HG02623 (cell line): ENCODE results near the gene S100A12.
"Not testable (repeated sequence)": the region's sequence is repeated elsewhere in the genome, so short reads cannot be mapped to it uniquely, and the experiment has no call there.

ENCODE experiments used
- ATAC-seq: cut with Tn5 transposase; IDR thresholded peaks from one replicate; pipeline ENCODE4 v1.9.1; 2021; ENCODE audit warnings: moderate library complexity; ENCODE audit not compliant: unreplicated experiment

The S100A12 gene

DNA sequence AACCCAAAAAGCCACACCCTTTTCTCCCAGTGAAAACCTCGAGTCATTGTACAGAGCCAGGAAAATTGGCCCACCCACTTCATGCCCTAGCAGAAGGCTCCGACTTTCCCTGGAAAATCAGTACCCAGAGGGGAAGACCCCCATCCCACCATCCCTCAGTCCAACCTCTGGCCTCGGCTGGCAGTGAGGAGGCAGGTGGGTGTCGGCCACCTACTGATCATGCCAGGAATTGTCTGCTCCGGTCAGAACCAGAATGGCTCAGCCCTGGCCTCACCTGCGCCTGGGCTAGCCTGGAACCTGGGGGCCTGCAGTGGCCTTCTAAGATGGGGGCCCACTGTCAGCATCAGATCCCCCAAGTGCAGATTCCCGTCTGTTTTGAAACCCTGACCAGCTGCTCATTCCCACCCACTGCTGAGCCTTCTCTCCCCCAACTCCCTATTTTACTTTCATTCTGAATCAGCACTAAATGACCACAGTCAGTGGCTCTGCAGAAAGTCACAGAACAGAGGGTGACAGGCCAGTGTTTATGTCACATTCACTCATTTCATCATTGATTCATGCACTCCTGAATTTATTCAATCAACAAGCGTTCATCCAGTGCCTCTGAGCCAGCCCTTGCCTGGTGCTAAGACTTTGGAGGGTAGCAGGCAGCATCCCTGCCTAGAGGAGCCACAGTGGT lies 20.8 kb downstream of the S100A12 start:
- ATAC-seq = no peak

DNA sequence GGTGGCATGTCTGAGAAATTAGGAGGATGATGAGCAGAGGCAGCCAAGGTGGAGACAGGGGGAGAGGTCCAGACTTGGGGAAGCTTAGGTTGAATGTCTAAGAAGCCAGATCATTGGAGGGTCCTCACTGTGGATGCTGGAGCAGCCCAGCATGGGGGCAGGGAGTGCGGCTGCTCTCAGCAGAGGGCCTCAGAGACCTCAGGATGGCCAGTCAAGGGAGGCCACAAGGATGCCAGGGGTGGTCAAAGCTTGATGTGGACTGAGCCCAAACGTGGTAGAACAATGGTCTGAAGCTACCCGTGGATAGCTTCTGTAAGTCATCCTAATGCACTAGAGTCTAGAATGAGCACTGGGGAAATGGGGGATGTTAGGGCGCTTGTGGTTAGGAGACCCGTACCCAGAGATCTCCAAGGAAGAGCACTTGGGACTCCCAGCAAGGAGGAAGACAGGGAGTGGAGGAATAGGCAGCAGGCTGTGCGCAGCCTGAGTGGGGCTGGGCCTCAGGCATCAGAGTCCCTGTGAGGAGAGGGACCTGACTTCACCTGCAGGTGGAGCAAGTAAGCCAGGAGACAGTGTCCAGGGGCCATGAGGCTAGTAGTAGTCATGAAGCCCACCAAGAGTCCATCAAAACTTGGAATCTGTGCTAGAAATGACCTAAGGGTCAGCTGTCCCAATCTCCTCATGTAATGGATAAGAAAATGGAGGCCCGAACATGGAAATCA lies 22.0 kb downstream of the S100A12 start:
- no peak for ATAC-seq

DNA sequence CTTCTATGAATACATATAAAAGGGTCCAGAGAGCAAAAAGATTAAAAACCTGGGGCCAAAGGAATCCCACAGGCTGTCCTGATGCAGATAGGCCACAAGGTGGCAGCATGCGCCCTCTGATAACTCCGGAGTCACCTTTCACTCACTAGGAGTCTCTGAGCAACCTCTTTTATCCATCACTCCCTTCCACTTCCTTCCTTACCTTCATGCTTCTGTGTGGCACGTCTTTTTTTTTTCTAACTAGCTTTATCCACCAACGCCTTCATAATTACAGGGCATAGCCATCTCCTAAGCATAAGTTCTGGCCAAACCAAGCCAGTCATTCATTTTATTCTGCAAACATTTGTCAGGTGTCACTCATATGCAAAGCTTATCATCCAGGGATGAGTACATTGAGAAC lies 22.9 kb downstream of the S100A12 start:
- no peak for ATAC-seq

DNA sequence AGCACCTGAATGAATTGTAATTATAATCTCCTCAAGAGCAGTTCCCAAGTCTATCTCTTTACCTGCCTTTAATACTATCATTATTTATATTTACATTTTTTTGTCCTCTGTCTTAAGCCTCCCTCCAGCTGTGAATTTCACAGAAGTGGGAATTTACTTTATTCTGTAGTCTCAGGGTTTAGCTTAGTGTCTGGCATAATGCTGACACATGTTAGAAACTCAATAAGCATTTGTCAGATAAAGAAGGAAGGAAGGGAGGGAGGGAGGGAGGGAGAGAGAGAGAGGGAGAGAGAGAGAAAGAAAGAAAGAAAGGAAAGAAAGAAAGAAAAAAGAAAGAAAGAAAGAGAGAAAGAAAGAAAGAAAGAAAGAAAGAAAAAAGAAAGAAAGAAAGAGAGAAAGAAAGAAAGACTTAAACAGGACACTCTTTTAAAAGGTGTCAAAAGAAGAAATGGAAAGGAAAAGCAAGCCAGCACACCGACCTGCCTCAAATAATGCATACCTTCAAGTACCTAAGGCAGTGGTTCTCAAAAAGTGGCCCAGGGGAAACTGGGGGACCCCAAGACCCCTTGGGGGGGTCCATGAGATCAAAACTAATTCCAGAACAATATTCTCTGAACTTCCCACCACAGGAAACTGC lies 25.0 kb downstream of the S100A12 start:
- ATAC-seq = no peak

DNA sequence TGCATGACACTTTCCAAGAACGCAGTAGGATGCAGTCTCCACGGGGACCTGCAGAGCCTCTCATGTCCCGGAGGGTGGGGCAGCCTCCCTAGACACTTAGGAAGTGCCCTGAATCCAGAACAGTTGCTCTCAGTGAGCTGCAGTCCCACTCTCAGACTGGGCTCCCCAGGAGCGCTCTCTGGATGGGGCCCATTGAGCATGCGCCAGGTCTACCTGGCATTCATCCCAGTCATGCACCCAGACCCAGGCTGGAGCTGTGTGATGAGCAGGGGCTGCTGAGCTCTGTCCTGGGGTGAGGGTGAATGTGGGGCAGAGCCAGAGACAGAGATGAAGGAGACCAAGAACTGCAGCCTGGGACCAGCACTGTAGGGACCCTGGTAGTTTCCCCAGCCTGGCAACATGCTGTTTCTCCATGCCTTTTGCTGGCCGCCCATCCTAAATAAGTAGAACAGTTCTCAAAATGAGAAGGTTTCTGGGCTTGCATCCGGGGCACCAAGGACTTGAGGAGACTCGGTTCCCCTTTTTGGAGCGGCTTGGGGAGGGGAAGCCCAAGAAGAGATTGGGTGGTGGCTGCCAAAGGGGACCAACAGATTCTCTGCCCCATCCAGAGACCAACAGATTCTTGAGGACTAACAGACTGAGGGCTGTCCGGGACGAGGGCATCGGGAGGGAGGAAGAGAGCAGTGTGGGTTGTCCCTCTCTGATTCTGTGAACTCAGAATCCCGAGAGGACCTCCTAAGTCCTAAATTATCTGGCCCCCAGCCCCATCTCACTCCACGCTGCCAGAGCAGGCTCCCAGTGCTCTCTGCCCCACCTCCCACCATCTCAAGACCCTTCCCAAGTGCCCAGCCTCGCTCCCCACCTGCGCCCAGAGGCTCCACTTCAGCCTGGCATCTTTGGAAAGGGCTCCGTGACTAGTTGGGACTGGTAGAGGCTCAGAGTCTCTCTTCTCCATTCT lies 25.8 kb downstream of the S100A12 start:
- no peak for ATAC-seq

DNA sequence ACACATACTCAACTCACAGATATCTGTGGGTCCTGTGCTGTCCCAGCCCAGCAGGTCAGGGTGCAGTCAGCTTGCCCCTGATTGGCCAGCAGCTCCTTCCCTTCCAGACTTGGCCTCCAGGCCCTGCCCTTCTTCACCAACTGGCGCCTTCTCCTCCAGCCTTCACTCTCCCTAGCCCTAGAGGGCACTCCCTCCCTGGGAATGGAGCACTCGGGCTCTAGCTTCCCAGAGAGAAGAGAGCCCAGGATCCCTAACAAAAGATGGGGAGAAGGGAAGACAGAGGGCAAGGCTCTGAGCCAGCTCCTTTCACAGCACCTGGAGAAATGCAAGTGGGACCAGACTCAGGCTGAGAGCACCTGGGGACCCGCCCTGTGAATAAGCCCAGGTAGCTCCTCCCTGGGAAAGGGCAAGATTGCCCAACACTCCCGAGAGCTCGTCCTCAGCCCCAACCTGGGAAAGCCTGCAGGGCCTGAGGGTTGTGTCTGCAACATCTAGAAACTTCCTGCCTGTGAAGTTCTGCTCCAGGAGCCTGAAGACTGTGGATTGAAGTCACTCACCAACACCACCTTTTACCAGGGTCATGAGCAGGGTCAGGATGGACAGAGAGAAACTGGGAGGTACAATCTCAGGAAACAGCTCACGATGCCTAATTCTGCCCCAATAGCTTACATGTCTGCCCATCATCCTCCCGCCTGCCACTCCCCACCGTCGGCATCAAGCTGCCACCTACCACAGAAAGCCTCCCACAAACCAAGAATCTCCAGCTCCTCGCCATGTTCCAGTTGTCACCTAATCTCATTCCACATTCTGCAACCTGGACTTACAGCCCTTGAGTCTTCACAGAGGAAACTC lies 26.7 kb downstream of the S100A12 start, which contains the start of gene PGLYRP4:
Gene PGLYRP4, minus strand, starts transcription at position 331 of the 852 bp plus-strand sequence. CDS start 909 bp downstream, outside the sequence.
- ATAC-seq = no peak

DNA sequence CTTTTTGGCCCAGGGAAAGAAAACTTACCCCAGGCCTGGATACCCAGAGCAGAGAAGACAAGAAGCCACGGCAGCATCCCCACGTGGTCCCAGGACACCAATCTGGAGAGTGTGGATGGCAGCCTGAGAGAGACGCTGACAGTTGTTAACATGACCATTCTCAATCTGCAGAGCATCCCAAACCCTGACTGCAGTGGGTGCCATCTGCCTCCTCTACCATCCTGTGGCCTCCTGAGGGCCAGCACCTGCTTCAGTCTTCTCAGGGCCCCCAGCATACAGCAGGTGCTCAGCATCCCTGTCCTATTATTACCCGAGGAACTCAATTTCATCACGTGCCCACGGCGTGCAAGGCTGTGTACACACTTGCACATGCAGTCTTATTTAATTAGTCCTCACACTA lies 27.6 kb downstream of the S100A12 start:
- ATAC-seq = no peak

DNA sequence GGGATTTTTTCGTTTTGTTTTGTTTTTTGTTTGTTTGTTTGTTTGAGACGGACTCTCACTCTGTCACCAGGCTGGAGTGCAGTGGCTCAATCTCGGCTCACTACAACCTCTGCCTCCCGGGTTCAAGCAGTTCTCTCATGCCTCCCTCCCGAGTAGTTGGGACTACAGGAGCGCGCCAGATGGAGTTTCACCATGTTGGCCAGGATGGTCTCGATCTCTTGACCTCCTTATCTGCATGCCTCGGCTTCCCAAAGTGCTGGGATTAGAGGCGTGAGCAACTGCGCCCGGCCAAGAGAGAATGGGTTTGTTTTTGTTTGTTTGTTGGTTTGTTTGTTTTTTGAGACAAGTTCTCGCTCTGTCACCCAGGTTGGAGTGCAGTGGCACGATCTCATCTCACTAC lies 28.4 kb downstream of the S100A12 start:
- not testable (repeated sequence) for ATAC-seq

DNA sequence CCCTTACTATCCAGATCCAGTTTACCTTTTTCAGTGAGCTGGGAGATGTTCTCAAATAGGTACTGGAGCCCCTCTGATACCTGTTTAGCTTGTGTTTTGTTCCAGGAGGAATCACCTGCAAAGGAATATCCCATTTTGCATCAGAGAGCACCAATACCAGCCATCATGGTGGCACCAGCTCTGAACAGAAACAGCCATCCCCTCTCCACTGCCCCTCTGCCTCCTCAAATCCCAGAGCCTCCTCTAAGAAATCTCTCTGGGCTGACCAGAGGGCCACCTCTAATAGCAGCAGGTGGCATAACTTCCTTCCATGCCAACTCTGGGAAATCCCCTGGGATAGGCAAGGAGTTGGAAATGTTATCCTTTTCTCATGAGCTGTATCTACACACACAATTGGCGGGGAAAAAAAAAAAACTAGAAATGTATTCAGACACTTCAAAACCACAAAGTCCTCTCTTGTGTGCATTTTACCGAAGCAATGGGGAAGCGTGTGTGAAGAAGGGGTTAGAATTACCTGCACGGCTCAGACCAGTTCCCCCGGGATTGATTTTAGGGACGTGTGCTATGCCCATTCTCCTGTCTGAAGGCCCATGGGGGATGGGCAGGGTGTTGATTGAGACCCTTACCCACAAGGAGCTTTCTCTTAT lies 29.2 kb downstream of the S100A12 start:
- ATAC-seq = no peak

DNA sequence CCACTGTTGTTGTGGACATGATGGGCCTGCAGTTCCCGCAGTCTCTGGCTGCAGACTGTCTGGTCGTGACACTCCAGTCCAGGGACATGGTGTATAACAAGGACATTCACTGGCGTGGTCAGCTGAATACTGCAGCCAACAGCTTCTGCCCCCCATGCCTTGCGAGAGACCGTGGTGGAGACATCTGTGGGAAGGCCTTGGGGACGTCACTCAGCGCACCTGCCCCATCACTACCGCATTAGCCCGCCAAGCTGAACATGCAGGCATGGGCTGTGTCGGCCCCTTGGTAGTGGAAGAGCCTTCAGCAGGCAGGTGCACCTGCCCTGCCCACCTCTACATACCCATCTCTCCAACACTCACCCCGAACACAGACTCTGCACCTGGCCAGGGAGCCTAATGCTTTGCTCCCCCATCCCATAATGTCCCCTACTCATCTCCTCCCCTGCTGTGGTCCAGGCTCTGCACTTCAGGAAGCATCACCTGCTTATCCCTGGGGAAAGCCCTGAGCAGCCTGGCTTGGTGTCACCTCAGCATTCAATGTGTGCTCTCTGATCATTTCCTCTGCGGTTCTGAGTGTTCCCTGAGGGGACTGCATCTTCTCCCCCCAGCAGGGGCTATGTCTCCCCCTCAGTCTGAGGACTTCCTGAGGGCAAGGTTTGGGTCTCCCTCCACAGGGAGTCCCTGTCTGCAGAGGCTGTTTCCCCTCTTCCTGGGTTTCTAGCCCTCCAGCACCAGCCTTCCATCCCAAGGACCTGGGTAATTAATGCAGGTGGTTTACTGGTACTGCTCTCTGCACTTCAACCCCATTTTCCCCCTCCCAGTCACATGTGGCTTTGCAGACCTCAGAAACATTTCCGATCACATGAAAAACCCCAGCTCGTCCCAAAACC lies 30.0 kb downstream of the S100A12 start:
- ATAC-seq = no peak

DNA sequence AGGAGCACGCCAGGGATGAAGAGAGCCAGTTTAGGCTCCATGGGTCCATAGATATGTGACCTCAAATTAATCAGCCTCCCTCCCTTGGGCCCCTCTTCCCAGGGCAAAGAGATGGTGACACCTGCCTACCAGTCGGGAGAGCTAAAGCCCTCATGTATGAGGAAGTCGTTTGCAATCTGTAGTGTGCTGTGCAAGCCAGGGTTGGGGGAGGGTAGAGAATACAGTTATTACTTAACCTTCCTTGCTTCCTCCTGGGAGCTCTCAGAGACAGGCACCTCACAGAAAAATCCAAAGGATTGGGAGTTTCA lies 30.7 kb downstream of the S100A12 start:
- ATAC-seq = no peak

DNA sequence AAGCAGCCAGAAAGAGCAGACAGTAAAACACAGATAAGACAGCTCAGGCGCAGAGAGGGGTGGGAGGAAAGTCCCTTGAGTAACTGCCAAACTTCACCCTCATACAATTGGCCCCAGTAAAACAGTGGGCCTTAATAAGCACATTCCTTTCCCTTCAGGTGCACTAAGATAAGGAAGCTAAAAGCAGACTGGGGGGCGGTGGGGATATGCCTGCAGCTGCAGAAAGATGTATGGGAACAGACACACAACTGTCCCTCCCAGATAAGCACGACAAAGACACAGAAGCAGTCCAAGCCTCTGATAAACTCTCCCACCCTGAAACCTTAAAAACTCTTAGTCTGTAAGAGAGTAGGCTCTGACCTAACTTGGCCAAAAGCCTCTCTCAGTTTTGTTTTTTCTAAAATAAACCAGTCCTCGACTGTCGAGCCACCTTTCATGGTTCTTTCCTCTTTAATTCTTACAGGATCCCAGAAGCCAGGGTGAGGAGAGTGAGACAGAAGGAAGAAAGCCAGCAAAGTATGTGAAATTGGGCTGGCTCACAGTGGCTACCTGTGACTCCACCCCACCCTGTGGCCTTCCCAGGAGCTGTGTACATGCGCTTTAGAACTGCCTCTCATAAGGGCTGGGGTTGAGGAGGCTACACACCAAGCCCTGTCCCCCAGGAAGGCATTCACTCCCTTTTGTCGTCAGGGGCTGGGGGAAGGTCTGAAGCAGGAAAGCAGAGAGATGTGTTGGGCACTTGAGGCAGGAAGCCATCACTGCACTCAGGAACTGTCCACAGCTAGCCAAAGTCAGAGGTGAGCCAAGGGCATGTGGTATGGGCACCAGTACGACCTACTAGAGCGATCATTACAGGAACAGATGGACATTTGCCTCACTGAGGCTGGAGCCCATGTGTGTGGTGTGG lies 31.4 kb downstream of the S100A12 start:
- ATAC-seq = no peak

DNA sequence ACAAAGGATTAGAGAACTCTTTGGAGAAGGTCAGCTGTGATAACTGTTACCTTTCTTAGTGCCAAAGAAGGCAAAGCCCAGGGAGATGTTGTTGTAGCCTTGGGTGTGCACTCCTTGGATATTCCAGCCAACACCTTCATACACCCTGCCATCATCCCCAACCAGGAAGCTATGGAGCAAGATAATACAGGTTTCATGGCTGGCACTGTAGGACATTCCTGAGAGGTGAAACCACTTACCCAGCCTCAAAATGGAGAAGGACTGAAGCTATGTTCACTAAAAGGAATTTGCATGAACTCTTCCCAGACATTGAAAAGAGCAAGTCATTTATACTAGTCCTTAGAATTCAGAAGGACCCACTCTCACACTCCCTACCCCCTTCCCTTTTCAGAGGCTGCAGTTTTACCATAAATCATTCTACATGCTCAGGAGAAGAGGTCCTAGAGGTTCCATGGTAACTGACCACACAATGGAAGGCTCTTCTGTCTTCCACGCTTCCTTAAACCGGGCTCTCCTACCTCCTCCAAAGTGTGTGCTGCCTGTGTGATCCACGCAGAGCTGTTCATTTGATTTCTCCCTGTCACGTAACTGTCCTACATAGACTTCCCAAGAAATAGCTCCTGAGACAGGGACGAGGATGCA lies 32.3 kb downstream of the S100A12 start:
- no peak for ATAC-seq

DNA sequence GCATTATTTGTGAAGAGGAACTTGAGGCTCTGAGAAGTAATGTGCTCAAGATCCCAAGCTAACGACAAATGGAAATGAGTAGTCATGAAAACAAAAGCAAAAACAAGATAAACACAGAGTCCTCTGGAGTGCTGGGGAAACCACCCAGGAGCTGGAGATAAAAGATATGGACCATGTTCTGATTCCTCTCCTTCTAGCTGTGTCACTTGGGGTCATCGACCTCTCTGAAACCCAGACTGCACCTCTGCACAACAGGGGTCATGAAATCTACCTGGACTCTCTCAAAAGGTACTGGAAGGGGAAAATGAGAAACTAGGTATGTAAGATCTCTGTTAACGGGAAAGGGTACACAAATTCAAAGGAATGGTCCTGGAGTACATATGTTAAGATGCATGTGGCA lies 33.2 kb downstream of the S100A12 start:
- ATAC-seq = no peak

DNA sequence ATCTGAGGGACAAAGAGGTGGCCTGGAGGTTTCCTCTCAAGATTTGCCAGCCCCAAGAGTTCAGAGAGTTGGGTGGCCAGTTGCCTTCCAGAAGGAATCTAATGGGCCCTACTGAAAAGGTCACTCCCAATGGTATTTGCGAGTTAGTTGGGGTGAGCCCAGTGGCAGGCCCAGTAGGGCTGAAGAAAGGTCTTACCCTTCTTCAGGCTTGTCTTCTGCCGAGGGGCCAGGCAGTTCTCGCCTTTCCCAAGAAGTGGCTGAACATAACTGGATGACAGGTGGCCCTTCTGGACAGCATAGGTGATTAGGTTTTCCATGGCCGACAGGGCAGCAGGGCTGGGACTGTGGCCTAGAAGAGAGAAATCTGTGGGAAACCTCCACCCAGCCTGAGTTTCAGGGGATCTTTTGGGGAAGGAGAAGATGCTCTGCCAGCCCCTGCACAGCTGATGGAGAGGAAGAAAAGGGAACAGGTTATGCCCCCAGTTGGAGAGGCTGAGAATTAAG lies 33.9 kb downstream of the S100A12 start:
- ATAC-seq = no peak

DNA sequence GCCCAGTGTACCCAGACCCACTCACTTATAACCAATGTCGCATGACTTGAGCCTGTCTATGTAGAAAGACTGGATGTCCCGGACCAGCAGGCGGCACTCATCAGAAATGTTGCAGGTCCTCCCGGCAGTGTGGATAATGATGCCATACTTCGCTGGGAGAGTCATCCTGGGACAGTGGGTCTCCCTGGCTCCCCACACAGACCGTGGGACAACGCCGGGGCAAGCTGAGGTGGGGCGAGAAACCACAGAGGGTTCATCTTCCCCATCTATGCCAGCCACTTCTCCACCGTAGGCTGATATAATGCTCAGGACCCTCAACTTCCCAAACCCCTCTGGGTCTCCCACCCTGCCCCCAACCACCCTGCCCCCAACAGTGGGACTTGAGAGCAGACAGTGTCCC lies 35.1 kb downstream of the S100A12 start:
- no peak for ATAC-seq

DNA sequence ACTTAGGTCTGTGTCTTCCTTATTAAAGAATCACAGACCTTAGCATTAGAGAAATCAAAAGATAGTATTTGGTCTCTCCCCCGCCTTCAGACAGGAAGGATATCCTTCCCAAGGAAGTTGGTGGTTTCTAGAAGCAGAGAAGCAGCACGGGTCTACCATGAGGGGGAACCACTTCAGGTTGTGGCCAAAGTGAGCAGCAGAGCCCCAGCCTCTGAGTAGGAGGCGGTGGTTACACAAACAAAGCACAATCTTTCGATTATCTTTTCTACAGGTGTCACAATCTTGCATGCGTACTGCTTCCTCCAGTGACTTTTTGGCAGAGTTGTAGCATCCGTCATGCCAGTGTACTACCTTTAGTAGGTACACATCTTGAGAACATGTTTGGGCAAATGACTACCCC lies 35.6 kb downstream of the S100A12 start:
- ATAC-seq = no peak
